ENCODE results near the gene YDJC. TPM values are rescaled to one million over a fixed set of nuclear protein-coding genes. Genes with fewer than 3 reads are reported as not detected.

YDJC gene
- total and polyA plus RNA-seq, 2 donors (not counting 1 experiment from before 2014, with no cell fraction given), result 48.8 to 82.8 TPM

- no peaks in the 10 kb centered on the region for H3K27me3 Mint-ChIP-seq
- Histone ChIP-seq H2AFZ (ENCODE audit: insufficient read depth, low read depth, low read length, poor library complexity, severe bottlenecking) (peak overlapping the region; percentile 93), H3K9ac (ENCODE audit: low read length) (peak overlapping the region; percentile 65), H3K4me2 (replicated peaks; ENCODE audit: low read depth, low read length, poor library complexity, severe bottlenecking) (peak overlapping the region; percentile 84), H3K36me3 (replicated peaks in 1 of 2; ENCODE audit: control extremely low read depth in 1 of 2, control insufficient read depth in 1 of 2, extremely low read depth in 1 of 2, insufficient read depth in 2 of 2, low read length in 1 of 2) (peaks cover 0 to 2% of the 10 kb centered on the region in 2 experiments), H3K4me1 (ENCODE audit: control insufficient read depth in 2 of 2, insufficient read depth in 2 of 2, low read length in 2 of 2) (peaks cover 14 to 27% of the 10 kb centered on the region in 2 donors), H4K20me1 (ENCODE audit: control insufficient read depth, insufficient read depth, low read length, poor library complexity, severe bottlenecking) (peaks cover 19% of the 10 kb centered on the region), H3K9me3 (ENCODE audit: control extremely low read depth in 1 of 3, control insufficient read depth in 2 of 3, insufficient read depth in 1 of 3, low read length in 2 of 3) (no peaks in the 10 kb centered on the region), H3K27ac (ENCODE audit: low read length in 2 of 2) (no peak overlapping the region), H3K79me2 (ENCODE audit: control insufficient read depth, insufficient read depth, low read length) (peaks cover 6% of the 10 kb centered on the region), H3K27me3 (replicated peaks in 1 of 4; ENCODE audit: control extremely low read depth in 1 of 4, control insufficient read depth in 3 of 4, insufficient read depth in 4 of 4, low read length in 3 of 4) (no peaks in the 10 kb centered on the region), H3K4me3 (ENCODE audit: control extremely low read depth in 1 of 5, extremely low read depth in 1 of 5, insufficient read depth in 1 of 5, low read depth in 2 of 5, low read length in 4 of 5) (peak overlapping the region; percentile 48 to 67 (median 58))
- ATAC-seq (ENCODE audit: low read depth) (peak; percentile 98), DNase-seq (peak; percentile 86)
- H3K9me3 Mint-ChIP-seq (ENCODE audit: insufficient read depth), result no peaks in the 10 kb centered on the region
- H3K4me3 Mint-ChIP-seq, result peak overlapping the region; percentile 91
- intact Hi-C loops (cut with micrococcal nuclease), result loop anchor here (1.0 kb wide), 1 partner anchor 14 kb away; the partner anchor contains the start of gene PPIL2
- TF ChIP-seq EZH2 (IDR thresholded peaks at IDR 0.05; ENCODE audit: borderline replicate concordance, insufficient read depth, low read depth, low read length, poor library complexity, severe bottlenecking) (no peak), CTCF (IDR thresholded peaks at IDR 0.05) (no peak)
- H3K27ac Mint-ChIP-seq, result peak overlapping the region; percentile 63
- CTCF ChIA-PET, result interaction anchor here (1.4 to 1.9 kb wide), 2 partner anchors 9 to 23 kb away, joined by 6 to 7 read pairs; partner anchors contain the start of gene SDF2L1
- under 1% methylated on average over 44 of the region's 44 CpGs for WGBS (ENCODE audit: insufficient coverage)
- H3K4me1 Mint-ChIP-seq, result peaks cover 26% of the 10 kb centered on the region
- POLR2A ChIA-PET, result interaction anchor here (1.0 to 2.1 kb wide), 3 partner anchors 9 to 23 kb away, joined by 3 to 7 read pairs (median 5); no protein-coding TSS in a partner anchor
Observed at GRCh38 chr22:21652010-21652546, 22.3 kb upstream of the YDJC start.

GRCh38 chr22:21651521-21652009, 21.7 kb upstream of the YDJC start:
- CTCF ChIA-PET, result interaction anchor here (1.4 to 1.9 kb wide), 2 partner anchors 9 to 23 kb away, joined by 6 to 7 read pairs; partner anchors contain the start of gene SDF2L1
- TF ChIP-seq EZH2 (IDR thresholded peaks at IDR 0.05; ENCODE audit: borderline replicate concordance, insufficient read depth, low read depth, low read length, poor library complexity, severe bottlenecking) (no peak), CTCF (IDR thresholded peaks at IDR 0.05) (no peak)
- Histone ChIP-seq H3K9ac (ENCODE audit: low read length) (peak overlapping the region; percentile 65), H3K27ac (ENCODE audit: low read length in 2 of 2) (no peak overlapping the region), H3K4me2 (replicated peaks; ENCODE audit: low read depth, low read length, poor library complexity, severe bottlenecking) (peak overlapping the region; percentile 84), H3K4me3 (ENCODE audit: control extremely low read depth in 1 of 5, extremely low read depth in 1 of 5, insufficient read depth in 1 of 5, low read depth in 2 of 5, low read length in 4 of 5) (peak overlapping the region; percentile 48 to 67 (median 58)), H3K9me3 (ENCODE audit: control extremely low read depth in 1 of 3, control insufficient read depth in 2 of 3, insufficient read depth in 1 of 3, low read length in 2 of 3) (no peaks in the 10 kb centered on the region), H3K27me3 (replicated peaks in 1 of 4; ENCODE audit: control extremely low read depth in 1 of 4, control insufficient read depth in 3 of 4, insufficient read depth in 4 of 4, low read length in 3 of 4) (no peaks in the 10 kb centered on the region), H4K20me1 (ENCODE audit: control insufficient read depth, insufficient read depth, low read length, poor library complexity, severe bottlenecking) (peaks cover 21% of the 10 kb centered on the region), H2AFZ (ENCODE audit: insufficient read depth, low read depth, low read length, poor library complexity, severe bottlenecking) (peak overlapping the region; percentile 93), H3K36me3 (replicated peaks in 1 of 2; ENCODE audit: control extremely low read depth in 1 of 2, control insufficient read depth in 1 of 2, extremely low read depth in 1 of 2, insufficient read depth in 2 of 2, low read length in 1 of 2) (peaks cover 0 to 4% of the 10 kb centered on the region in 2 experiments), H3K79me2 (ENCODE audit: control insufficient read depth, insufficient read depth, low read length) (peaks cover 7% of the 10 kb centered on the region), H3K4me1 (ENCODE audit: control insufficient read depth in 2 of 2, insufficient read depth in 2 of 2, low read length in 2 of 2) (peaks cover 10 to 27% of the 10 kb centered on the region in 2 donors)
- POLR2A ChIA-PET, result interaction anchor here (1.0 to 2.1 kb wide), 3 partner anchors 9 to 22 kb away, joined by 3 to 7 read pairs (median 5); no protein-coding TSS in a partner anchor
- Mint-ChIP-seq H3K27ac (peak overlapping the region; percentile 63), H3K4me1 (peaks cover 25% of the 10 kb centered on the region), H3K4me3 (peak overlapping the region; percentile 91), H3K27me3 (no peaks in the 10 kb centered on the region), H3K9me3 (ENCODE audit: insufficient read depth) (no peaks in the 10 kb centered on the region)
- WGBS (ENCODE audit: insufficient coverage), result under 1% methylated on average over 27 of the region's 29 CpGs
- intact Hi-C loops (cut with micrococcal nuclease), result loop anchor here (1.0 kb wide), 1 partner anchor 15 kb away; the partner anchor contains the start of gene PPIL2
- ATAC-seq (ENCODE audit: low read depth) (no peak), DNase-seq (no peak)
